Measurements from ENCODE around the gene PALB2. TPM values are rescaled to one million over a fixed set of nuclear protein-coding genes. Genes with fewer than 3 reads are reported as not detected.
A peak's percentile ranks its signal among the peaks of the same experiment; 100 is the strongest.

The PALB2 gene
- polyA plus RNA-seq, 3 donors, result 2.3 to 3.3 (median 2.5) TPM

- no peaks in the 10 kb centered on the region for H4K20me1 ChIP-seq (ENCODE audit: insufficient read depth, low read length)
- Mint-ChIP-seq H3K4me3 (no peak overlapping the region), H3K9me3 (peaks cover 0 to 2% (median 0%) of the 10 kb centered on the region in 7 donors), H3K4me1 (peaks cover 10% of the 10 kb centered on the region), H3K27ac (peak overlapping the region in 2 of 7 donors; percentile 1 to 50), H3K27me3 (ENCODE audit: low read depth in 3 of 3) (no peaks in the 10 kb centered on the region), H3K36me3 (peaks cover 44 to 55% of the 10 kb centered on the region in 2 donors)
- H3K79me2 ChIP-seq (ENCODE audit: insufficient read depth, low read length), result no peaks in the 10 kb centered on the region
- H3K36me3 ChIP-seq (replicated peaks in 1 of 2; ENCODE audit: control insufficient read depth in 1 of 2, insufficient read depth in 2 of 2, low read length in 2 of 2), result peaks cover 36 to 55% of the 10 kb centered on the region in 2 donors
- WGBS (ENCODE audit: insufficient coverage), result 100% methylated on average over 1 of the region's 4 CpGs
- no peak overlapping the region for H2AFZ ChIP-seq (ENCODE audit: insufficient read depth, low read depth, low read length, poor library complexity, severe bottlenecking)
- no peaks in the 10 kb centered on the region for H3K27me3 ChIP-seq (ENCODE audit: control insufficient read depth in 2 of 2, insufficient read depth in 2 of 2, low read length in 2 of 2)
- no peak for DNase-seq
- no peaks in the 10 kb centered on the region for H3K9me3 ChIP-seq (replicated peaks in 1 of 2; ENCODE audit: control insufficient read depth in 1 of 2, insufficient read depth in 1 of 2, low read length in 2 of 2)
- no peak for TF ChIP-seq CTCF (IDR thresholded peaks at IDR 0.05)
- no peak overlapping the region for H3K27ac ChIP-seq (ENCODE audit: low read depth in 1 of 2, low read length in 2 of 2)
- no peak overlapping the region for H3K4me2 ChIP-seq (replicated peaks; ENCODE audit: extremely low read depth, low read length, poor library complexity, severe bottlenecking)
- H3K4me1 ChIP-seq (ENCODE audit: control insufficient read depth in 1 of 2, insufficient read depth in 2 of 2, low read length in 2 of 2), result peaks cover 9 to 13% of the 10 kb centered on the region in 2 donors
- intact Hi-C loops (cut with micrococcal nuclease), result no loop called here
- H3K4me3 ChIP-seq (replicated peaks in 1 of 3; ENCODE audit: low read depth in 2 of 3, low read length in 3 of 3), result no peak overlapping the region
- no peak overlapping the region for H3K9ac ChIP-seq (ENCODE audit: insufficient read depth, low read length, poor library complexity, severe bottlenecking)
Observed at GRCh38 chr16:23579371-23579770, 61.7 kb downstream of the PALB2 start.

DNA sequence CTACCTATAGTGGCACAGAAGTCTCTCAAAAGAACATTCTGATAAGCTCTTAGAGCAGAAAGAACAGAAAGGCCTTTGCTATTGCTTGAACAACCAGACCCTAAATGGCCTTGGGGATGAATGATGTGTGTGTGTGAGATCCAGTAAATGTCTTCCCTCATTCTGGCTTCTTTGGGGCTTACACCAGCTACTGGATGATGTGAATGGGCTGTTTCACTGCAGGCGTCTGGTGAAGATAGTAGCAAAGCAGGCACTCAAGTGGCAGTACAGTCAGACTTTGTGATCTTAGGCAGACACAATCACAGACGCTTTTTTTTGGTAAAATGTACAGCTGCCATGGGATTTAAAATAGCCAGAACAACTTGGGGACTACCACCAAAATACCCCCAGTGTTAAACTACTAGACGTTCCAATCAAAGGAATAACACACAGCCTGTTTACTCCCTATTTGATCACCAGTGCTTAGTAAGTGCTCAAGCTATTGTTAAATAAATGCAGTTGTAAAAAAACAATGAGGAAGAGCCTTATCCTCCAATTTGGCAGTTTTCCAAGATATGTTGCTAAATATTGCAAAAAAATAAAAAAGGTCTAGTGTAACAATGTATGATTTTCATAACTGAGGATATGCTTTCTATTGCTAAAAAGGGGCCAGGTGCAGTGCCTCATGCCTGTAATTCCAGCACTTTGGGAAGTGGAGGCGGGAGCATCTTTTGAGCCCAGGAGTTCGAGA, 62.8 kb downstream of the PALB2 start:
- peak in 2 of 3 donors; percentile 20 to 48 for DNase-seq
- Histone ChIP-seq H3K9me3 (replicated peaks in 1 of 2; ENCODE audit: control insufficient read depth in 1 of 2, insufficient read depth in 1 of 2, low read length in 2 of 2) (no peaks in the 10 kb centered on the region), H3K27me3 (ENCODE audit: control insufficient read depth in 2 of 2, insufficient read depth in 2 of 2, low read length in 2 of 2) (no peaks in the 10 kb centered on the region), H3K4me1 (ENCODE audit: control insufficient read depth in 1 of 2, insufficient read depth in 2 of 2, low read length in 2 of 2) (peaks cover 9 to 13% of the 10 kb centered on the region in 2 donors), H2AFZ (ENCODE audit: insufficient read depth, low read depth, low read length, poor library complexity, severe bottlenecking) (no peak overlapping the region), H3K4me3 (replicated peaks in 1 of 3; ENCODE audit: low read depth in 2 of 3, low read length in 3 of 3) (no peak overlapping the region), H4K20me1 (ENCODE audit: insufficient read depth, low read length) (no peaks in the 10 kb centered on the region), H3K36me3 (replicated peaks in 1 of 2; ENCODE audit: control insufficient read depth in 1 of 2, insufficient read depth in 2 of 2, low read length in 2 of 2) (peaks cover 34 to 63% of the 10 kb centered on the region in 2 donors), H3K4me2 (replicated peaks; ENCODE audit: extremely low read depth, low read length, poor library complexity, severe bottlenecking) (no peak overlapping the region), H3K79me2 (ENCODE audit: insufficient read depth, low read length) (no peaks in the 10 kb centered on the region), H3K9ac (ENCODE audit: insufficient read depth, low read length, poor library complexity, severe bottlenecking) (peak overlapping the region; percentile 9), H3K27ac (ENCODE audit: low read depth in 1 of 2, low read length in 2 of 2) (peak overlapping the region; percentile 30 to 38)
- H3K4me1 Mint-ChIP-seq, result peaks cover 10% of the 10 kb centered on the region
- H3K36me3 Mint-ChIP-seq, result peaks cover 48 to 57% of the 10 kb centered on the region in 2 donors
- 100% methylated on average over 2 of the region's 5 CpGs for WGBS (ENCODE audit: insufficient coverage)
- peak overlapping the region in 5 of 7 donors; percentile 29 to 80 (median 46) for H3K27ac Mint-ChIP-seq
- H3K9me3 Mint-ChIP-seq, result peaks cover 0 to 2% (median 0%) of the 10 kb centered on the region in 7 donors
- intact Hi-C loops (cut with micrococcal nuclease), result no loop called here
- H3K27me3 Mint-ChIP-seq (ENCODE audit: low read depth in 3 of 3), result no peaks in the 10 kb centered on the region
- H3K4me3 Mint-ChIP-seq, result no peak overlapping the region
- TF ChIP-seq CTCF (IDR thresholded peaks at IDR 0.05), result no peak

Data from CD14-positive monocyte (primary cell).